SU-DHL-6 (cell line): ENCODE data around the gene HSF2BP.
"Not testable (repeated sequence)": the region's sequence is repeated elsewhere in the genome, so short reads cannot be mapped to it uniquely, and the experiment has no call there.

Experiments
- H2AFZ ChIP-seq: fragments of 200-600 bp; sonication (generic); 2 replicates; pipeline ENCODE4 v1.6.1; 2014; ENCODE audit warnings: low read depth, mild to moderate bottlenecking, moderate library complexity, mixed read lengths, antibody characterized with exemption, low read length; ENCODE audit not compliant: severe bottlenecking
- H3F3A ChIP-seq: fragments of 200-600 bp; shearing (Covaris generic); 2 replicates; pipeline ENCODE4 v1.6.0; 2016; ENCODE audit warnings: antibody characterized with exemption, mild to moderate bottlenecking; ENCODE audit not compliant: insufficient read depth
- H3K27ac ChIP-seq: fragments of 200-600 bp; sonication (generic); 2 replicates; pipeline ENCODE4 v1.5.1; 2016; ENCODE audit warnings: low read depth, mild to moderate bottlenecking, low read length, moderate library complexity, mixed read lengths
- H3K27me3 ChIP-seq: fragments of 200-600 bp; sonication (generic), shearing (Covaris generic); 2 replicates; pipeline ENCODE4 v1.6.0; 2014; ENCODE audit warnings: mild to moderate bottlenecking, low read length
- H3K36me3 ChIP-seq: fragments of 200-600 bp; sonication (generic); 2 replicates; pipeline ENCODE4 v1.6.1; 2014; ENCODE audit warnings: mild to moderate bottlenecking, low read length, mixed read lengths
- H3K4me2 ChIP-seq: fragments of 300-600, 200-600 bp; shearing (Covaris generic), sonication (generic); 2 replicates; pipeline ENCODE4 v1.6.0; 2014; ENCODE audit warnings: low read length, low read depth, mild to moderate bottlenecking; ENCODE audit not compliant: poor library complexity, severe bottlenecking
- H3K4me3 ChIP-seq: fragments of 200-600 bp; sonication (generic); 2 replicates; pipeline ENCODE4 v1.5.1; 2014; ENCODE audit warnings: antibody characterized with exemption, low read length, mild to moderate bottlenecking, mixed read lengths; ENCODE audit not compliant: insufficient read depth, poor library complexity, severe bottlenecking
- H3K79me2 ChIP-seq: fragments of 200-600 bp; sonication (generic); 2 replicates; pipeline ENCODE4 v1.6.1; 2014; ENCODE audit warnings: mild to moderate bottlenecking, low read length, moderate library complexity; ENCODE audit not compliant: insufficient read depth
- H3K9ac ChIP-seq: fragments of 200-600 bp; sonication (generic); 2 replicates; pipeline ENCODE4 v1.7.0; 2014; ENCODE audit warnings: mild to moderate bottlenecking, low read length
- H3K9me2 ChIP-seq: fragments of 200-600 bp; sonication (generic); replicated peaks from 2 replicates; pipeline ENCODE4 v1.6.1; 2014; ENCODE audit warnings: low read length; ENCODE audit not compliant: insufficient read depth
- H3K9me3 ChIP-seq: fragments of 200-600 bp; sonication (generic); 2 replicates; pipeline ENCODE4 v1.6.1; 2014; ENCODE audit warnings: low read length, mixed read lengths; ENCODE audit not compliant: insufficient read depth
- H4K20me1 ChIP-seq: fragments of 200-600 bp; sonication (generic); 2 replicates; pipeline ENCODE4 v1.6.1; 2014; ENCODE audit warnings: low read depth, mild to moderate bottlenecking, antibody characterized with exemption, low read length, moderate library complexity, mixed read lengths
- EZH2phosphoT487 ChIP-seq: fragments of 200-600 bp; sonication (generic), shearing (Covaris generic); conservative IDR thresholded peaks from 2 replicates; pipeline ENCODE4 v1.6.1; 2018; ENCODE audit warnings: mild to moderate bottlenecking, antibody characterized with exemption, low read length, moderate library complexity, mixed read lengths
- TF ChIP-seq, protein P1 (sequence below): fragments of 200-600 bp; sonication (generic); IDR thresholded peaks from one replicate; pipeline ENCODE4 v1.5.1; 2017; ENCODE audit warnings: antibody characterized with exemption, mild to moderate bottlenecking, low read length, moderate library complexity; ENCODE audit not compliant: insufficient read depth, poor library complexity, severe bottlenecking

HSF2BP gene

GRCh38 chr21:43572446-43572845, 86.8 kb downstream of the HSF2BP start:
- no peaks in the 10 kb centered on the region for H3K36me3 ChIP-seq
- H3F3A ChIP-seq: no peaks in the 10 kb centered on the region
- no peak for TF ChIP-seq EZH2phosphoT487
- TF ChIP-seq, protein P1, sequence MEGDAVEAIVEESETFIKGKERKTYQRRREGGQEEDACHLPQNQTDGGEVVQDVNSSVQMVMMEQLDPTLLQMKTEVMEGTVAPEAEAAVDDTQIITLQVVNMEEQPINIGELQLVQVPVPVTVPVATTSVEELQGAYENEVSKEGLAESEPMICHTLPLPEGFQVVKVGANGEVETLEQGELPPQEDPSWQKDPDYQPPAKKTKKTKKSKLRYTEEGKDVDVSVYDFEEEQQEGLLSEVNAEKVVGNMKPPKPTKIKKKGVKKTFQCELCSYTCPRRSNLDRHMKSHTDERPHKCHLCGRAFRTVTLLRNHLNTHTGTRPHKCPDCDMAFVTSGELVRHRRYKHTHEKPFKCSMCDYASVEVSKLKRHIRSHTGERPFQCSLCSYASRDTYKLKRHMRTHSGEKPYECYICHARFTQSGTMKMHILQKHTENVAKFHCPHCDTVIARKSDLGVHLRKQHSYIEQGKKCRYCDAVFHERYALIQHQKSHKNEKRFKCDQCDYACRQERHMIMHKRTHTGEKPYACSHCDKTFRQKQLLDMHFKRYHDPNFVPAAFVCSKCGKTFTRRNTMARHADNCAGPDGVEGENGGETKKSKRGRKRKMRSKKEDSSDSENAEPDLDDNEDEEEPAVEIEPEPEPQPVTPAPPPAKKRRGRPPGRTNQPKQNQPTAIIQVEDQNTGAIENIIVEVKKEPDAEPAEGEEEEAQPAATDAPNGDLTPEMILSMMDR: no peak
- no peaks in the 10 kb centered on the region for H4K20me1 ChIP-seq
- no peak overlapping the region for H3K9ac ChIP-seq
- no peaks in the 10 kb centered on the region for H3K79me2 ChIP-seq
- no peaks in the 10 kb centered on the region for H3K9me2 ChIP-seq
- no peaks in the 10 kb centered on the region for H3K27me3 ChIP-seq
- no peak overlapping the region for H3K4me2 ChIP-seq
- H3K9me3 ChIP-seq: no peaks in the 10 kb centered on the region
- no peak overlapping the region for H3K27ac ChIP-seq
- H3K4me3 ChIP-seq: no peak overlapping the region
- no peak overlapping the region for H2AFZ ChIP-seq

- TF ChIP-seq, protein P1: no peak
- TF ChIP-seq EZH2phosphoT487: no peak
- H3K79me2 ChIP-seq: no peaks in the 10 kb centered on the region
- no peaks in the 10 kb centered on the region for H3K9me3 ChIP-seq
- no peaks in the 10 kb centered on the region for H4K20me1 ChIP-seq
- H3K36me3 ChIP-seq: no peaks in the 10 kb centered on the region
- no peak overlapping the region for H3K27ac ChIP-seq
- H3K9me2 ChIP-seq: no peaks in the 10 kb centered on the region
- H2AFZ ChIP-seq: no peak overlapping the region
- H3K27me3 ChIP-seq: no peaks in the 10 kb centered on the region
- H3K4me2 ChIP-seq: no peak overlapping the region
- no peak overlapping the region for H3K4me3 ChIP-seq
- no peak overlapping the region for H3K9ac ChIP-seq
- H3F3A ChIP-seq: no peaks in the 10 kb centered on the region
Observed at GRCh38 chr21:43571976-43572375, 87.3 kb downstream of the HSF2BP start.

- not testable (repeated sequence) for H4K20me1 ChIP-seq, H3K36me3 ChIP-seq, H3K79me2 ChIP-seq, H3K4me3 ChIP-seq, H3K4me2 ChIP-seq, H3K27me3 ChIP-seq, H3K27ac ChIP-seq, H3K9me2 ChIP-seq, H3F3A ChIP-seq, H3K9me3 ChIP-seq, H3K9ac ChIP-seq, H2AFZ ChIP-seq
Observed at GRCh38 chr21:43570195-43570594, 89.1 kb downstream of the HSF2BP start.

- H3F3A ChIP-seq, H3K4me2 ChIP-seq, H3K27me3 ChIP-seq: not testable (repeated sequence)
Observed at GRCh38 chr21:43562451-43562850, 96.8 kb downstream of the HSF2BP start.

GRCh38 chr21:43540561-43540960, 118.7 kb downstream of the HSF2BP start:
- H2AFZ ChIP-seq, H3K27me3 ChIP-seq, H3K4me2 ChIP-seq, H3K79me2 ChIP-seq, H3K27ac ChIP-seq, H3K9ac ChIP-seq, H3K36me3 ChIP-seq, H3K4me3 ChIP-seq, H3F3A ChIP-seq, H4K20me1 ChIP-seq, H3K9me3 ChIP-seq, H3K9me2 ChIP-seq: not testable (repeated sequence)

More at GRCh38 chr21:43562451-43562850, 96.8 kb downstream of the HSF2BP start:
- H2AFZ ChIP-seq, H3K9me3 ChIP-seq, H4K20me1 ChIP-seq, H3K9ac ChIP-seq, H3K79me2 ChIP-seq, H3K4me3 ChIP-seq, H3K36me3 ChIP-seq, H3K9me2 ChIP-seq, H3K27ac ChIP-seq: not testable (repeated sequence)

DNA sequence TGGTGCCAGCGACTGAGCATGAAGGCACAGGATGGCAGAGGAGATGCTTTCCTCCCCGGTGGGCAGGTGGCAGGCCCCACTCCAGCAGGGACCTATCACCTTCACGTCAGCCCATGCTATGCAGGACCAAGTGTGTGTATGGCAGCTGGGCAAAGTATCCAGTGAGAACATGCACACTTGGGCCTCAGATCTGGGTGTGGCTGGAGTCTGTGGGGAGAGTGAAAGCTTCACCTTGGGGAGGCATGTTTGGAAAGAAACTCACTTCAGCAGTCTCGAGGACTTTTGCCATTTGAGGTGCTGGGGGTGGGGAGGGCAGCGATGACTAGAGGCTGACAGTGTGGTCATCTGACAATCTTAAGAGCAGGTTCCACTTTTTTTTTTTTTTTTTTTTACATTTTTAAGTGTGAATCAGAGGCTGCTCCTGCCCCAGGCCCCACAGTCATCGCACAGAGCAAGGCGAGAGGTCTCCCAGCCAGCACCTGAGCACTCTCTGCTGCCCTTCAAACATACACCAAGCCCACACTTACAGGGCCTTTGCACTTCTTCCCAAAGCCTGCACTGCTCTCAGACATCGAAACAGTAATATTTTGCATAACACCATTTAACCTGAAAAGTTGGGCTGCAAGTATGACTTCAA, 136.7 kb downstream of the HSF2BP start:
- H3K9me3 ChIP-seq, H2AFZ ChIP-seq, H3K9me2 ChIP-seq, H3K27me3 ChIP-seq, H3K27ac ChIP-seq, H3F3A ChIP-seq, H3K4me2 ChIP-seq, H3K4me3 ChIP-seq, H3K79me2 ChIP-seq, H4K20me1 ChIP-seq, H3K36me3 ChIP-seq, H3K9ac ChIP-seq: not testable (repeated sequence)
